Inflammatory macrophage treated with lipopolysaccharide for 4 hours (primary cell): ENCODE data around the gene NDUFB11.
A peak's percentile ranks its signal among the peaks of the same experiment; 100 is the strongest.
"Not testable (repeated sequence)": the region's sequence is repeated elsewhere in the genome, so short reads cannot be mapped to it uniquely, and the experiment has no call there.

ENCODE experiments used
- DNase-seq: peaks from one replicate; pipeline ENCODE4 v3.0.0-alpha.2; 2020

NDUFB11 gene

GRCh38 chrX:47145395-47146120, 1.1 kb upstream of the NDUFB11 start:
- DNase-seq, result no peak

DNA sequence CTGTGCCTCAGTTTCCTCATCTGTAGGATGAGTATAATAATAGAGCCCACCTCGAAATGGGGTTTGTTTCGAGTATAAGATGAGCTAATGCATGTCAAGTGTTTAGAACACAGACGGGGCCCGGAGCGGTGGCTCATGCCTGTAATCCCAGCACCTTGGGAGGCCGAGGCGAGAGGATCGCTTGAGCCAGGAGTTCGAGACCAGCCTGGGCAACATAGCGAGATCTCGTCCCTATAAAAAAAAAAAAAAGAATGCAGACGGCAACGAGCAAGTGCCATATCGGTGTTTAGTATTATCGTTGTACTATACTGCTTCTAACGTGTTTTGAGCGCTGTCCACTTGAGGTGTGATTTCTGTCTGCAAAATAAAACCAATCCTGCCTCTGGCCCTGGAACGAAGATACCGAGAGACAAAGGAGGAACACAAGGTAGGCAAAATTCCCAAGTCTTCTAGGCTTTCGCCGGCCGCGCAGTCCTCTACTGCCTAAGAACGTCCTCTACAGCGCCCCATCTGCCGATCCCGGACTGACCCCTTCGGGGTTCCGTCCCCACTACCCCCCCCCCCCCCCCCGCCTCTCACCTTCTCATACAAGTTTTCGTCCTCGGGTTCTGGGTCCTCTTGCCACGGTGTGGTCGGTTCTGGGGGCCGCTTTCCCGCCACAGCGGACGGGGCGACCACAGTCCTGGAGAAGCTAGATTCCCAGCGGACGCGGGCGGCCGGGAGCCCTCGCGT, 442 bp downstream of the NDUFB11 start:
- peak; percentile 12 for DNase-seq

DNA sequence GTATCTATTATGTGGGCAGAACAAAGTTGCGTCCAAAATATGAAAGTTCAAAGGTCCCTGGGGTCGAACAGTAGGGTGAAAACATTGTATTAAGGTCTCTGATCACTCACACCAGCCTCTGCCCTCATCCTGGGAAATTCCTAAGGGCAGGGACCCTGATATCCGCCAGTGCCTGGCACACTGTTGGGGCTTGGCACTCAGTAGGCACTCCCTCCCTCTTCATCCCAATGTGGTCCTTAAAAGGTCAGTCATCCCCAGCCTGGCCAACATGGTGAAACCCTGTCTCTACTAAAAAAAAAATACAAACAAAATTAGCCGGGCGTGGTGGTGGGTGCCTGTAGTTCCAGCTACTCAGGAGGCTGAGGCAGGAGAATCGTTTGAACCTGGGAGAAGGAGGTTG, 6.3 kb downstream of the NDUFB11 start:
- DNase-seq, result no peak

- DNase-seq, result not testable (repeated sequence)
Observed at GRCh38 chrX:47135650-47136049, 8.9 kb downstream of the NDUFB11 start.

DNA sequence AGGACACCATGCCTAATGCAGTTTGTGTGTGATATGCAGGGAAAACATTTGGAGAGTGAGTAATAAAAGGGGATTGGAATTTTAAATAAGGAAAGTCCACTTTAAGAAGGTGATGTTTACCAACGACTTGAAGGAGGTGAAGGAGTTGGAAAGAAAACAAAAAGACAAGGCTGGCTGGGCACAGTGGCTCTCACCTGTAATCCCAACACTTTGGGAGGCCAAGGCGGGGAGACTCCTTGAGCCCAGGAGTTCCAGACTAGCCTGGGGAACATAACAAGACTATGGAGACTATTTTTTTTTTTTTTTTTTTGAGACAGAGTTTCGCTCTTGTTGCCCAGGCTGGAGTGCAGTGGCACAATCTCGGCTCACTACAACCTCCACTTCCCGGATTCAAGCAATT, 11.0 kb downstream of the NDUFB11 start:
- no peak for DNase-seq

DNA sequence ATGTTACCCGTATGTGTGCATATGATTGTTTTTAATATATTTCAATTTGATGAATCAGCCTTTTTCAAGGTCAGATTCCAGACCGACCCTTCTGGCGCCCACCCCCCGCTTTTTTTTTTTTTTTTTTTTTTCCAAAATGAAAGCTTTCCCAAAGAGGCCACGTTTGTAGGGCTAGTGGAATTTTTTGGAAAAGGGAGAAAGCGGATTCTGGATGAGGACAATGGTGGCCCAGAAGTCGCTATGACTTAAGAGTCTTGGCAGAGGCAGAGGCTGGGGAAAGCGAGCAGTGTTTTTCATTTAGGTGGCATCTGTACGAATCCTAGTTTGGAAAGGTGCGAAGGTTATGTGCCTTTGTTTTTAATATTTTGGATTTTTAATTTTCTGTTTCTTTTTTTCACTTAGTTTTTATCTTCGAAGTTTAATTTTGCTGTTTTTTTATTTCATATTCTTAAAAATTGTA, 14.6 kb downstream of the NDUFB11 start:
- DNase-seq, result peak; percentile 2

DNA sequence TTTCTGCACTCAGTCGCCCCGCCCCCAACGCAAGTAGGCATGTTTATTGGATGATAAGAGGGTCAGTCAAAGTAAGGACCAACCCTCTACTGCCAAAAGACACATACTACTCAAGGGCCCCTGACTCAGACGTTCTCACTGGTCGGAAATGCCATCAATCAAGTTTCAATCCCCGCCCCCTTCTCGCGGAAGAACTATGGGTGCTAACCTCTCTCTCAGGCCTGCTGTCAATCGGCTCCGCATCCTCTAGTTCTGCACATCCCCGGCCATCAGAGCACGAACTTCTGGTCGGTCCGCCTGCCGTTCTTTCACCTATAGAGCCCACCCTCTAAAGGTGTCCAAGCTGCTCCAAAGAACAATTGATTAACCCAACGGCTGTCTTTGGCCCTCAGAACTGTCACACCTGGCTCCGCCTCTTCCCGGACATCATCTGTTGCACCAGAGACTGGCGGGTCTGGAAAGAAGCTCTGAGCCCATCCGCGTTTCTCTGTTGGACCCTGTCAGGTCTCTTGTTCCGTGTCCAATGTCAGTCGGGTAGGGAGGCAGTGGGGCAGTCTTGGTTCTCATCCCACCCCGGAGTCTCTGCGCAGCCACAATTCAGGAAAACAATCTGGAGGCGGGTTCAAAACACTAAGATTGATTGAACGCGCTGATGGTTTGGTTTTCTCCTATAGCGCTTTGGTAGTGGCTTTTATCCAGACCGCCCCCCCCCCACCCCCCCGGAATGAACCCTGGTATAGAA, 15.2 kb downstream of the NDUFB11 start:
- peak; percentile 89 for DNase-seq

DNA sequence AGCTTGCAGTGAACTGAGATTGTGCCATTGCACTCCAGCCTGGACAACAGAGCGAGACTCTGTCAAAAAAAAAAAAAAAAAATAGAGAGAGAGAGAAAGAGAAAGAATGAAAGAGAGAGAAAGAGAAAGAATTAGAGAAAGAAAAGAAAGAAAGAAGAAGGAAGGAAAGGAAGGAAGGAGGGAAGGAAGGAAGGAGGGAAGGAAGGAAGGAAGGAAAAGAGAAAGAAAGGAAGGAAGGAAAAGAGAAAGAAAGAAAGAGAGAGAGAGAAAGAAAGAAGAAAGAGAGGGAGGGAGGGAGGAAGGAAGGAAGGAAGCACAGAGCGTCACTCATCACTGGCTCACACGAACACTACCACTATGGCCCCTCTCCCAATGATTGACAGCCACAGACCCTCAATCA, 20.0 kb downstream of the NDUFB11 start:
- DNase-seq, result not testable (repeated sequence)

- not testable (repeated sequence) for DNase-seq
Observed at GRCh38 chrX:47116551-47117110, 27.9 kb downstream of the NDUFB11 start.

DNA sequence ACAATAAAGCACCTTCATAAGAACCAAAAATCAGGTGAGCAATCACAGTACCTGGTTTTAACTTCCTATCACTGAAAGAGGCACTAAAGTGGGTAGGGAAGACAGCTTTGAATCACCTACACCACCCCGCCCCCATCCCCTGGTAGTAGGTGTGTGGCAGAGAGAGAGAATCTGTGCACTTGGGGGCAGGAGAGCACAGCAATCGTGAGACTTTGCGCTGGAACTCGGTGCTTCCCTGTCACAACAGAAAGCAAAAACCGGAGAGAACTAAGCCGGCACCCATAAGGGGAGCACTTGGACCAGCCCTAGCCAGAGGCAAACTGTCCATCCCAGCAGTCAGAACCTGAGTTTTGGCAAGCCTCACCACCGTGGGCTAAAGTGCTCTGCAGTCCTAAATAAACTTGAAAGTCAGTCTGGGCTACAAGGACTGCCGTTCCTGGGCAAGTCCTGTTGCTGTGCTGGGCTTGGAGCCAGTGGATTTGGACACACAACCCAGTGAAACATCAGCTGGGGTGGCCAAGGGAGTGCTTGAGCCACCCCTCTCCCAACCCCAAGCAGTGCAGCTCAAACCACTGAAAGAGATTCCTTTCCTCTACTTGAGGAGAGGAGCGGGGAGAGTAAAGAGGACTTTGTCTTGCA, 32.1 kb downstream of the NDUFB11 start:
- DNase-seq, result no peak

DNA sequence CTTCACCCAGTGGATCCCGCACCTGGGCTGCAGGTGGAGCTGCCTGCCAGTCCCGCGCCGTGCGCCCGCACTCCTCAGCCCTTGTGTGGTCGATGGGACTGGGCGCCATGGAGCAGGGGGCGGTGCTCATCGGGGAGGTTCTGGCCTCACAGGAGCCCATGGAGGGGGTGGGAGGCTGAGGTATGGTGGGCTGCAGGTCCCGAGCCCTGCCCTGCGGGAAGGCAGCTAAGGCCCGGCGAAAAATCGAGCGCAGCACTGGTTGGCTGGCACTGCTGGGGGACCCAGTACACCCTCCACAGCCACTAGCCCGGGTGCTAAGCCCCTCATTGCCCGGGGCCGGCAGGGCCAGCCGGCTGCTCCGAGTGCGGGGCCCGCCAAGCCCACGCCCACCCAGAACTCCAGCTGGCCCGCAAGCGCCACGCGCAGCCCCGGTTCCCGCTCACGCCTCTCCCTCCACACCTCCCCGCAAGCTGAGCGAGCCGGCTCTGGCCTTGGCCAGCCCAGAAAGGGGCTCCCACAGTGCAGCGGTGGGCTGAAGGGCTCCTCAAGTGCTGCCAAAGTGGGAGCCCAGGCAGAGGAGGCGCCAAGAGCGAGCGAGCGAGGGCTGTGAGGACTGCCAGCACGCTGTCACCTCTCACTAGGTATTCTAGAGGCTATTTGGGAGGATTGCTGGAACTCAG, 33.4 kb downstream of the NDUFB11 start:
- not testable (repeated sequence) for DNase-seq

DNA sequence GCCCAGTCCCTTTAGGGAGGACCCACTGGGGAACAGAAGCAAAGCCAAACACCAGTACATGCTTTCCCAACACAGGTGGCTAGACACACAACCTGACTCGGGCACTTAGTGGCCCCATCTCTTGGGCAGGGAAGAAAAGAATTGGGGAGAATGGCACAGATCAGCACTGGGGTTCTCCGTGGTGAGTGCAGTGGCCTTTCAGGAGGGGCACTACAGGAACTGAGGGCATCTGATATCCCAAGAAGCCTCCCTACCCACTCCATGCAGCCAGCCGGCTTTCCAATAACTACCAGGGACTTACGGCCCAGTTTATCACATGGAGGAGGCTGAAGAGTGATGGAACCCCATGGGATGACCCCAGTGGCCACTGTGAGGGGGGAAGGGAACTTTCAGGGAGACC, 43.3 kb downstream of the NDUFB11 start:
- DNase-seq, result no peak

- no peak for DNase-seq
Observed at GRCh38 chrX:47098338-47099094, 46.0 kb downstream of the NDUFB11 start.

DNA sequence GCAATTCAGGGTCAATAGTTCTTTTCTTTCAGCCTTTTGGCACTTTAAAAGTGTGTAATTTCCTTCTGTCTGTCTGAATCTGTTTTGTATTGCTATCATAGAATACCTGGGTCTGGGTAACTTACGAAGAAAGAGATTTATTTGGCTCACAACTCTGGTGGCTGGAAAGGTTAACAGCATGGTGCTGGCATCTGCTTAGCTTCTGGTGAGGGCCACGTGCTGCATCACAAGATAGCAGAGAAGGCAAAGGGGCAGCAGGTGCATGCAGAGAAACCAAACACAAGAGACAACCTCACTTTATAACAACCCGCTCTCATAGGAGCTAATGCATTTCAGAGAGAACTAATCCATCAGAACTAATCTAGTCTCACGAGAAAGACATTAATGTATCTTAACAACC, 47.5 kb downstream of the NDUFB11 start:
- no peak for DNase-seq

DNA sequence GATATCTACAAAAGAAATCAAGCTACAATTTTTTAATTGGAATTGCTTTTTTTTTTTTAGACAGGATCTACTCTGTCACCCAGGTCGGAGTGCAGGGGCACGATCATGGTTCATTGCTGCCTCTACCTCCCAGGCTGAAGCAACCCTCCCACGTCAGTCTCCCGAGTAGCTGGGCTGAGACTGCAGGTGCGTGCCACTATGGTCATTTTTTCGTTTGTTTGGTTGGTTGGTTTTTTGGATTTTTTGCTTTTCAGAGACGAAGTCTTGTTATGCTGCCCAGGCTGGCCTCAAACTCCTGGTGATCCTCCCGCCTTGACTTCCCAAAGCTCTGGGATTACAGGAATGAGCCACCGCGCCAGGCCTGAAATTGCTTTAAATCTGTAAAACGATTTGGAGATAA, 50.6 kb downstream of the NDUFB11 start:
- DNase-seq, result no peak

- DNase-seq, result peak; percentile 10
Observed at GRCh38 chrX:47093248-47093647, 51.3 kb downstream of the NDUFB11 start.
